DOHH2 (cell line): Measurements from ENCODE around the gene ACTBL2.

Experiments
- H3F3A ChIP-seq: fragments of 200-600 bp; sonication (generic), shearing (Covaris generic); 2 replicates; pipeline ENCODE4 v1.6.0; 2016; ENCODE audit warnings: antibody characterized with exemption, mild to moderate bottlenecking; ENCODE audit not compliant: control insufficient read depth, insufficient read depth
- H3K27ac ChIP-seq: fragments of 200-600 bp; sonication (generic); 2 replicates; pipeline ENCODE4 v1.5.1; 2014; ENCODE audit warnings: low read depth, mild to moderate bottlenecking, low read length, moderate library complexity
- H3K27me3 ChIP-seq: fragments of 200-600 bp; sonication (generic); 2 replicates; pipeline ENCODE4 v1.6.1; 2014; ENCODE audit warnings: mild to moderate bottlenecking, low read length, mixed read lengths; ENCODE audit not compliant: control insufficient read depth
- H3K36me3 ChIP-seq: fragments of 200-600 bp; sonication (generic); 2 replicates; pipeline ENCODE4 v1.6.1; 2014; ENCODE audit warnings: mild to moderate bottlenecking, low read length, moderate library complexity, mixed read lengths; ENCODE audit not compliant: control insufficient read depth
- H3K4me1 ChIP-seq: fragments of 200-600 bp; sonication (generic); 2 replicates; pipeline ENCODE4 v1.6.1; 2014; ENCODE audit warnings: mild to moderate bottlenecking, low read length, mixed read lengths; ENCODE audit not compliant: control insufficient read depth
- H3K4me2 ChIP-seq: fragments of 200-600 bp; sonication (generic); 2 replicates; pipeline ENCODE4 v1.6.0; 2014; ENCODE audit warnings: mild to moderate bottlenecking, low read length, moderate library complexity
- H3K4me3 ChIP-seq: fragments of 200-600 bp; sonication (generic); 2 replicates; pipeline ENCODE4 v1.5.1; 2014; ENCODE audit warnings: mild to moderate bottlenecking, low read length, mixed read lengths
- H3K79me2 ChIP-seq: fragments of 200-600 bp; sonication (generic); 2 replicates; pipeline ENCODE4 v1.6.1; 2014; ENCODE audit warnings: mild to moderate bottlenecking, low read length, mixed read lengths; ENCODE audit not compliant: control insufficient read depth
- H3K9me2 ChIP-seq: fragments of 200-600 bp; sonication (generic); replicated peaks from 2 replicates; pipeline ENCODE4 v1.6.1; 2014; ENCODE audit warnings: mild to moderate bottlenecking, low read length, mixed read lengths; ENCODE audit not compliant: control insufficient read depth
- H3K9me3 ChIP-seq: fragments of 200-600 bp; sonication (generic); 2 replicates; pipeline ENCODE4 v1.6.1; 2014; ENCODE audit warnings: antibody characterized with exemption, low read length, mixed read lengths; ENCODE audit not compliant: control insufficient read depth, insufficient read depth
- H4K20me1 ChIP-seq: fragments of 200-600 bp; sonication (generic); 2 replicates; pipeline ENCODE4 v1.6.0; 2014; ENCODE audit warnings: low read depth, mild to moderate bottlenecking, antibody characterized with exemption, low read length, moderate library complexity; ENCODE audit not compliant: control insufficient read depth, insufficient read depth
- EZH2phosphoT487 ChIP-seq: fragments of 200-600 bp; sonication (generic); IDR thresholded peaks from 2 replicates; pipeline ENCODE4 v1.6.1; 2017; ENCODE audit warnings: borderline replicate concordance, mild to moderate bottlenecking, antibody characterized with exemption, low read length, moderate library complexity, mixed read lengths
- TF ChIP-seq, protein P1 (sequence below): fragments of 200-600 bp; sonication (generic); IDR thresholded peaks from one replicate; pipeline ENCODE4 v1.5.1; 2014; ENCODE audit warnings: antibody characterized with exemption, mild to moderate bottlenecking, low read depth, low read length; ENCODE audit not compliant: poor library complexity, severe bottlenecking

The ACTBL2 gene

DNA sequence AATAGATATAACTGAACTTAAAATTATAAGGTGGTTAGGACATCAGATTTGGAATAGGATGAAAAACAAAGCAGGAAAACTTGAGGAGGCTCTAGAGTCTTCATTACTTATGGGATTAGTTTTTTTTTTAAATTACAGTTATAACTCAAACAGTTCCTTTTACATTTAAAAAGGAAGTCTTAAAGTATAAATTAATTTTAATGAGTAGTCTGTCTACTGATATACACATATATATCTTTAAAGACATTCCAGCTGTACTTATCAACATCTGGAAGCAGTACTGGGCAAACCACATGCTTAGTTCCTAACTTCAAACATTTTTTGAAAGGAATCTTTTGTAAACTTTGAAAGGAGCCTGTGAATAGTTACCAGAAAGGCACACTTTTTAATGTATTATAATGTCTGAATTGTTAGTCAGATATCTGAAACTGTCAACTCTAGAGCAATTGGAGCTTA lies 6.0 kb downstream of the ACTBL2 start:
- Histone ChIP-seq H3F3A (no peaks in the 10 kb centered on the region), H3K4me3 (no peak overlapping the region), H3K4me2 (no peak overlapping the region), H3K9me2 (no peaks in the 10 kb centered on the region), H4K20me1 (no peaks in the 10 kb centered on the region), H3K36me3 (no peaks in the 10 kb centered on the region), H3K4me1 (no peaks in the 10 kb centered on the region), H3K9me3 (no peaks in the 10 kb centered on the region), H3K27ac (no peak overlapping the region), H3K27me3 (no peaks in the 10 kb centered on the region), H3K79me2 (no peaks in the 10 kb centered on the region)
- TF ChIP-seq, protein P1, sequence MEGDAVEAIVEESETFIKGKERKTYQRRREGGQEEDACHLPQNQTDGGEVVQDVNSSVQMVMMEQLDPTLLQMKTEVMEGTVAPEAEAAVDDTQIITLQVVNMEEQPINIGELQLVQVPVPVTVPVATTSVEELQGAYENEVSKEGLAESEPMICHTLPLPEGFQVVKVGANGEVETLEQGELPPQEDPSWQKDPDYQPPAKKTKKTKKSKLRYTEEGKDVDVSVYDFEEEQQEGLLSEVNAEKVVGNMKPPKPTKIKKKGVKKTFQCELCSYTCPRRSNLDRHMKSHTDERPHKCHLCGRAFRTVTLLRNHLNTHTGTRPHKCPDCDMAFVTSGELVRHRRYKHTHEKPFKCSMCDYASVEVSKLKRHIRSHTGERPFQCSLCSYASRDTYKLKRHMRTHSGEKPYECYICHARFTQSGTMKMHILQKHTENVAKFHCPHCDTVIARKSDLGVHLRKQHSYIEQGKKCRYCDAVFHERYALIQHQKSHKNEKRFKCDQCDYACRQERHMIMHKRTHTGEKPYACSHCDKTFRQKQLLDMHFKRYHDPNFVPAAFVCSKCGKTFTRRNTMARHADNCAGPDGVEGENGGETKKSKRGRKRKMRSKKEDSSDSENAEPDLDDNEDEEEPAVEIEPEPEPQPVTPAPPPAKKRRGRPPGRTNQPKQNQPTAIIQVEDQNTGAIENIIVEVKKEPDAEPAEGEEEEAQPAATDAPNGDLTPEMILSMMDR = no peak
- no peak for TF ChIP-seq EZH2phosphoT487

DNA sequence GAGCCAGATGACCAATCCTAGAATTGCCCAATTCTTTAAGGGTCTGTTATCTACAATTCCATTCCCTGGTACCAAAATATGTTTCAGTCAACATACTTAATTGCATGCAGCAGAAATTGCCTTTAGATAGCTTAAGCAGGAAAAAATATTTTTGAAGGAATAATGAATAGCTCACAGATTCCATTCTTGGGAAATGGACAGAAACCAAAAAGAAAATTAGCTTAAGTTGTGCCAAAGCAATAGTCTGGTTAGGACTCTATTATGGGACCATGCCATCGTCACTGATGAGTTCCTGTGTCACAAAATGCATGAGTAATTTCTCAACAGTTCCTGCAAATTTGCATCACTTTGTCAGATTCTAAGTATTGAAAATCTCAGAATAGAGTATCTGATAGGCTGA lies 12.3 kb downstream of the ACTBL2 start:
- Histone ChIP-seq H3K4me1 (no peaks in the 10 kb centered on the region), H3K27me3 (peaks cover 4% of the 10 kb centered on the region), H3K27ac (no peak overlapping the region), H3F3A (no peaks in the 10 kb centered on the region), H3K36me3 (no peaks in the 10 kb centered on the region), H3K4me2 (no peak overlapping the region), H3K9me3 (no peaks in the 10 kb centered on the region), H3K4me3 (no peak overlapping the region), H4K20me1 (no peaks in the 10 kb centered on the region), H3K9me2 (no peaks in the 10 kb centered on the region), H3K79me2 (no peaks in the 10 kb centered on the region)
- TF ChIP-seq EZH2phosphoT487 = no peak
- TF ChIP-seq, protein P1 = no peak

DNA sequence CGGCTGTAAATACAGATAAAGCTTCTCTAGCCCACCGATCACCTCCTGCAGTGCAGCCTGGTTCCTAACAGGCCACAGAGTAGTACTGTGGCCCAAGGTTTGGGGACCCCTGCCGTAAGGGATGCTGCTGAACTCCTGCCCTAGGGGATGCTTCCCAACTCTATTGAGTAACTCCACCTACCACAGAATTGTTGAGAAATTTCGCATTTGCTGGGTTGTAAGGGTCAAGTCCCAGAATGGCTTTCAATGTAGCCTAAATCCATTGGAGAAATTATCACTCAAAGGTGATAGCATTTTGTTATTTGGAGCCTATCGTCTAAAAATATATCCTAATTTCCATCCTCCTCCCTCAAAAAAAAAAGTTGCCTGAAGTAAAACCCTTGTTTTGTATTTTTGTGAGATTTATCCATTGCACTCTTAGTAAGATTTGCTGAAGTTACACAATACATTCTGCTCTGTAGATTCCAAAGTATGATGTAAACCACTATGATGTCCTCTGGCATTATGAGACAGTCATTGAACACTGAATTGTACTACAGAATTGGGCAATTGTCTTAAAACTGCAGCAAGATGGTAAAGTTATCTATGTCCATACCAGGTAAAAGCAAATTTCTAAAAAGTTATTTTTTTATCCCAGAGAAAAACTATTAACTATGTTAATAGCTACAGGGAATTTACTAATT lies 14.0 kb downstream of the ACTBL2 start:
- no peak overlapping the region for H3K27ac ChIP-seq
- no peaks in the 10 kb centered on the region for H3F3A ChIP-seq
- TF ChIP-seq EZH2phosphoT487 = no peak
- TF ChIP-seq, protein P1 = no peak
- H4K20me1 ChIP-seq = no peaks in the 10 kb centered on the region
- H3K4me3 ChIP-seq = no peak overlapping the region
- no peaks in the 10 kb centered on the region for H3K79me2 ChIP-seq
- no peaks in the 10 kb centered on the region for H3K4me1 ChIP-seq
- H3K9me3 ChIP-seq = no peaks in the 10 kb centered on the region
- peaks cover 4% of the 10 kb centered on the region for H3K27me3 ChIP-seq
- H3K4me2 ChIP-seq = no peak overlapping the region
- no peaks in the 10 kb centered on the region for H3K9me2 ChIP-seq
- H3K36me3 ChIP-seq = no peaks in the 10 kb centered on the region
